Stomach smooth muscle (tissue), 2 donors: ENCODE data around the gene LYPD4.

Experiments used
- H3K27ac ChIP-seq: one replicate; pipeline ENCODE4 v1.7.0; 2013; ENCODE audit warnings: mild to moderate bottlenecking, low read length, inconsistent platforms
- H3K27me3 ChIP-seq, 2 donors: one replicate each; pipeline ENCODE4 v1.7.0; 2013; ENCODE audit warnings: low read length in 2 of 2; ENCODE audit not compliant: insufficient read depth in 2 of 2, control insufficient read depth in 1 of 2
- H3K36me3 ChIP-seq, 2 donors: one replicate each; pipeline ENCODE4 v1.7.0; 2013; ENCODE audit warnings: low read length in 2 of 2; ENCODE audit not compliant: control insufficient read depth in 2 of 2, insufficient read depth in 2 of 2
- H3K4me1 ChIP-seq: one replicate; pipeline ENCODE4 v1.7.0; 2013; ENCODE audit warnings: low read length; ENCODE audit not compliant: control insufficient read depth, insufficient read depth
- H3K4me3 ChIP-seq, 2 donors: one replicate each; pipeline ENCODE4 v1.7.0; 2013; ENCODE audit warnings: low read length in 2 of 2
- H3K9ac ChIP-seq, 2 donors: one replicate each; pipeline ENCODE4 v1.7.0; 2013; ENCODE audit warnings: low read length in 2 of 2, mild to moderate bottlenecking in 1 of 2
- H3K9me3 ChIP-seq, 2 donors: one replicate each; pipeline ENCODE4 v1.7.0; 2013; ENCODE audit warnings: low read length in 2 of 2; ENCODE audit not compliant: control insufficient read depth in 2 of 2
- donor health status: healthy.
- donor health status: Pancreatic carcinoma.

LYPD4 gene

DNA sequence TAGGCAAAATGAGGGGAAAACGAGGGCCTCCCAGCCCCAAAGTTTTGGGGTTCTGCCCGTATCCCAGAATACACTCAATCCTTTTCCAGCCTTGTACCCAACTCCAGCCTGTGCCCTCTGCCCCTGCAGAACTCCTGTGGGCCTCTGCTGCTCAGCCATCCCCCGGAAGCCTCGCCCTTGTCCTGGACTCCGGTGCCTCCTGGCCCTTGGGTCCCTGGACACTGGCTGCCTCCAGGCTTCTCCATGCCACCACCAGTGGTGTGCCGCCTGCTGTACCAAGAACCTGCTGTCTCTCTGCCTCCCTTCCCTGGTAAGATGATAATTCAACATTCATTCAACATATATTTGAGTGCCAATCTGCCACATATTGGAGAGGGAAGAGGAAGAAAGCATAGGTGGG lies 4.2 kb upstream of the LYPD4 start:
- H3K4me3 ChIP-seq, result no peak overlapping the region
- no peaks in the 10 kb centered on the region for H3K36me3 ChIP-seq
- H3K27me3 ChIP-seq, result peaks cover 3 to 6% of the 10 kb centered on the region in 2 donors
- H3K9me3 ChIP-seq, result no peaks in the 10 kb centered on the region
- H3K27ac ChIP-seq, result no peak overlapping the region
- H3K4me1 ChIP-seq, result no peaks in the 10 kb centered on the region
- H3K9ac ChIP-seq, result no peak overlapping the region

DNA sequence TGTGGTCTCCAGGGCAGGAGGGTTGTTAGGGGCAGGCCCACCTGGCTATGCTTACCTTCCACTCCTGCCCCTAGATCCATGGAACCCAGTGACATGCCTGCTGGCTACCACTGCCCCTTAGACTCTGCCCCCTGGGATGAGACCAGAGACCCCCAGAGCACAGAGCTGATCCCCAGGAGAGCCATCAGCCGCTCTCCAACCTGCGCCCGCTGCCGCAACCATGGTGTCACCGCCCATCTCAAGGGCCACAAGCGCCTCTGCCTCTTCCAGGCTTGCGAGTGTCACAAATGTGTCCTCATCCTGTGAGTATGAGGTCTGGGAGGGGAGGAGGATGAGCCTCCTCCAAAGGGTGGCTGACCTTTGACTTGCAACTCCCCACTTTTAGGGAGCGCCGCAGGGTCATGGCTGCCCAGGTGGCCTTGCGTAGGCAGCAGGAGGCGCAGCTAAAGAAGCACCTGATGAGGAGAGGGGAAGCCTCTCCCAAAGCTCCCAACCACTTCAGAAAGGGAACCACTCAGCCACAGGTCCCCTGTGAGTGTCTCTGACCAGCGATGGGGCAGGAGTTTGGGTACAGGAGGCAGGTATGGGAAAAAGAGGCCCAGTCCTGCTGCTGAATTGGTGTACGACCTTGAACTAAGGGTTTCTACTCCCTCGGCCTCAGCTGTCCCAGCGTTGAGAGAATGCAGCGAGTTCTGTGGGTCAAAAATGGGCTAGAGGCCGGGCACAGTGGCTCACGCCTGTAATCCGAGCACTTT lies 3.0 kb upstream of the LYPD4 start:
- H3K4me3 ChIP-seq, result no peak overlapping the region
- H3K9ac ChIP-seq, result no peak overlapping the region
- H3K4me1 ChIP-seq, result no peaks in the 10 kb centered on the region
- H3K9me3 ChIP-seq, result no peaks in the 10 kb centered on the region
- no peaks in the 10 kb centered on the region for H3K36me3 ChIP-seq
- peaks cover 3 to 5% of the 10 kb centered on the region in 2 donors for H3K27me3 ChIP-seq
- no peak overlapping the region for H3K27ac ChIP-seq

DNA sequence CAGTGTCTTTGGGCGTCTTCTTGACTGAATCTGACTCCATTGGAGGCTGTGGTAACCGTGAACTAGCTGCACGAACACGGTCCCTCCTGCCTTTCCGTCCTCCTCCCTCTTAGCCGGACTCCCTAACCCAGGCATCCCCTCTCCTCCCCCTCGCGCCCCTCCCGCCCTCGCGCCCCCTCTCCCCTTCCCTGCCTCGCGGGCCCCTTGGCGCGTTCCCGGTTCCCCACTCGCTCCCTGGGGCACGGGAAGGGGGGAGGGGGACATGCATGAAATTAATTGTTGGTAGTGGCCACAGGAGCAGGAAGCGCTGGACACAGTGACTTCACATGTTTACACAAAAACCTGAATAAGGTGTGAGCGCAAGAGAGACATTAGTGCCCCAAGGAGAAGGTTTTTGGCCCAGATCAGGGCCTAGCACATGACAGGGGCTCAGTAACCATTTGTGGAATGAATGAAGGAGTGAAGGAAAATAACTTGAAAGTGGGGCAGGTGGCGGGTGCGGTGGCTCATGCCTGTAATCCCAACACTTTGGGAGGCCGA lies 638 bp upstream of the LYPD4 start:
- H3K4me3 ChIP-seq, result no peak overlapping the region

DNA sequence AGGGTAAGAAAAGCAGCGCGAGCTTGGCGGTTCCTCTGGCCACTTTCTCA lies 343 bp upstream of the LYPD4 start, which contains the start of gene DMRTC2:
Gene DMRTC2 (plus strand): TSS at position 42 of the 50 bp plus-strand sequence. CDS start 2,387 bp downstream, outside the sequence.
- Histone ChIP-seq H3K4me3 (no peak within 1 kb of the TSS), H3K27ac (no peak within 1 kb of the TSS), H3K9ac (no peak within 1 kb of the TSS), H3K4me1 (no peaks in the 10 kb centered on the region), H3K27me3 (peaks cover 6 to 9% of the 10 kb centered on the region in 2 donors), H3K36me3 (no peaks in the 10 kb centered on the region), H3K9me3 (no peaks in the 10 kb centered on the region)

More for the DNA sequence above, 638 bp upstream of the LYPD4 start:
- Histone ChIP-seq H3K9me3 (no peaks in the 10 kb centered on the region), H3K27me3 (peaks cover 6 to 9% of the 10 kb centered on the region in 2 donors), H3K36me3 (no peaks in the 10 kb centered on the region), H3K27ac (no peak overlapping the region), H3K4me1 (no peaks in the 10 kb centered on the region), H3K9ac (no peak overlapping the region)

GRCh38 chr19:41843371-41843770 lies 1.1 kb downstream of the LYPD4 start:
- Histone ChIP-seq H3K4me1 (no peaks in the 10 kb centered on the region), H3K27me3 (peaks cover 9 to 18% of the 10 kb centered on the region in 2 donors), H3K9me3 (no peaks in the 10 kb centered on the region), H3K9ac (no peak overlapping the region), H3K27ac (no peak overlapping the region), H3K36me3 (no peaks in the 10 kb centered on the region), H3K4me3 (no peak overlapping the region)

- Histone ChIP-seq H3K36me3 (no peaks in the 10 kb centered on the region), H3K4me1 (no peaks in the 10 kb centered on the region), H3K4me3 (no peak overlapping the region), H3K27ac (no peak overlapping the region), H3K9me3 (no peaks in the 10 kb centered on the region), H3K27me3 (peaks cover 19 to 30% of the 10 kb centered on the region in 2 donors), H3K9ac (no peak overlapping the region)
Observed at GRCh38 chr19:41839211-41839610, 5.3 kb downstream of the LYPD4 start.

DNA sequence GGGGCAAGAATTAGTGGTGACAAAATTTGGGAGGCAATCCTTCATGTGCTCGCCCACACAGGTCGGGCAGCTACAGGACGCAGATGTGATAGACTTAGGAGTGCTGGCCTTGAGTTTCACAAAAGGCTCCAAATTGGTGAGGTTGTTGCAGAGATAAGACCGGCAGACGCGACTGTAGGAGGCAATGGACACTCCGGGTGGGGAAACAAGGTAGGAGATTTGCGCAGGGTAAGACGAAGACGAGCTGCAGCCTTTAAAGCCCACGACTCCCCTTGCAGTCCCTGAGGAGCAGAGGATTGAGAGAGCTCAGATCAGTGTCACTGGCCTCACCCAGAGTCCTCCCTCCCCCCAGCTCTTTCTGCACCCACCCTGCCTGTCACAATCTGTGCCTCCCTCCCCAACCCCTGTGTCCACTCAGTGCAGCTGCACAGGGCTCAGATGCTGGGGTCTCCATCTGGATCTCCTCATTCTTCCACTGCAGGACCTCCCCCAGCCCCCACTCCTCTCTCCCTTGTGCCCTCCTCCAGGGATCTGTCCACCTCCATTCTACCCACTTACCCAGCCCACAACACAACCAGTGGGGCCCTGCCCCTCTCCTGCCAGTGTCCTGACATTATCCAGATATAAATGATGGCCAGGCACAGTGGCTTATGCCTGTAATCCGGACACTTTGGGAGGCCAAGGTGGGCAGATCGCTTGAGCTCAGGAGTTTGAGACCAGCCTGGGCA lies 6.3 kb downstream of the LYPD4 start:
- H3K36me3 ChIP-seq, result no peaks in the 10 kb centered on the region
- H3K9me3 ChIP-seq, result no peaks in the 10 kb centered on the region
- no peak overlapping the region for H3K9ac ChIP-seq
- no peak overlapping the region for H3K4me3 ChIP-seq
- H3K4me1 ChIP-seq, result no peaks in the 10 kb centered on the region
- H3K27me3 ChIP-seq, result peaks cover 19 to 30% of the 10 kb centered on the region in 2 donors
- H3K27ac ChIP-seq, result no peak overlapping the region

DNA sequence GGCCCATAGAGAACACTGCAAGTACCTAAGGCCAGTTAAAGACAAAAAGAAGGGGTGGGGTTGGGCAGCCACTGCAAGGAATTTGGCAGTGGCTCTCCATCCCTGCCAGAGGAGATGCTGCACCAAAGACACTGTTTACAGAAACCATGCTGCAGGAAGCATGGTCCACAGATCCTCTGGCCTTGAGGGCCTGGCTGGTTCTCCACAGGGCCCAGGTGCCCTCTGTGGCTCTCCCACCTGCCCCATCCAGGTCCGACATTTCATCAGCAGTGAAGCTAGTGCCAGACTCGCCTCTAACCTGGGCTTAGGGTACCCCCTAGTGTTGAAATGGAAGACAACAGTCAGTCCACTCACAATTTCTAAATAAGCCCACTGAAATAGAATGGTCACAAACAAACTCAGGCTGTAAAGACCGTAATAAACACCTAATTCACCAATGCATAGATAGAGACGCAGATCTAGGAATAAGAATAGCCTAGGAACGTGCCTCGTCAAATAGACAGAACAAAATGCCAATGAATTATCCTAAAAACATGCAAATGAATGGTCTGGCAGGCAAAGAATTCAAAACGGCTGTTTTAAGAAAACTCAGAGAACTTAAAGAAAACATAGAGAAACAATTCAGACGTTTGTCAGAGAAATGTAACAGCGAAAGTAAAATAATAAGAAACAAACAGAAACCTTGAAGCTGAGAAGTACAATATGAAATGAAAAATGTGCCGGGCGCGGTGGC lies 23.3 kb downstream of the LYPD4 start:
- H3K27ac ChIP-seq, result no peak overlapping the region
- no peaks in the 10 kb centered on the region for H3K4me1 ChIP-seq
- no peak overlapping the region for H3K4me3 ChIP-seq
- no peaks in the 10 kb centered on the region for H3K36me3 ChIP-seq
- peaks cover 3 to 8% of the 10 kb centered on the region in 2 donors for H3K27me3 ChIP-seq
- H3K9me3 ChIP-seq, result no peaks in the 10 kb centered on the region
- H3K9ac ChIP-seq, result no peak overlapping the region

DNA sequence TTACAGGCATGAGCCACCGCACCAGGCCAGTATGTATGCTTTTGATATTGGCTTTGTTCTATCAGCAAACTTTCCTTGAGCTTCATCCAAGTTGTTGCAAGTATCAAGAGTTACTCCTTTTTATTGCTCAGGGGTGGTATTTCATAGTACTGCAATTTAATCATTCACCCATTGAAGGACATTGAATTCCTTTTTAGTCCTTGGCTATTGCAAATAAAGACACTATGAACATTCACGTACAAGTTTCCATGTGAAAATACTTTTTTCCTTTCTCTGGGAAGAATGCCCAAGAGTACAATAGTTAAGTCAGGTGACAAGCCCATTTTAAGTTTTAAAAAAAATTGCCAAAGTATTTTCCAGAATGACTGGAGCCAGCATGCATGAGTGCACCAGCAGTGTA lies 27.7 kb downstream of the LYPD4 start:
- Histone ChIP-seq H3K27ac (no peak overlapping the region), H3K27me3 (peaks cover 3 to 8% of the 10 kb centered on the region in 2 donors), H3K4me1 (no peaks in the 10 kb centered on the region), H3K9me3 (no peaks in the 10 kb centered on the region), H3K9ac (no peak overlapping the region), H3K36me3 (no peaks in the 10 kb centered on the region), H3K4me3 (no peak overlapping the region)

- no peaks in the 10 kb centered on the region for H3K36me3 ChIP-seq
- no peaks in the 10 kb centered on the region for H3K27me3 ChIP-seq
- no peak overlapping the region for H3K4me3 ChIP-seq
- H3K9me3 ChIP-seq, result no peaks in the 10 kb centered on the region
- no peak overlapping the region for H3K9ac ChIP-seq
- no peaks in the 10 kb centered on the region for H3K4me1 ChIP-seq
- no peak overlapping the region for H3K27ac ChIP-seq
Observed at GRCh38 chr19:41815301-41815700, 29.2 kb downstream of the LYPD4 start.
